Measurements from ENCODE around the gene SH3RF2.

SH3RF2 gene

GRCh38 chr5:145912594-145912993 lies 23.8 kb upstream of the SH3RF2 start:
- no peaks in the 10 kb centered on the region for H3K4me1 Mint-ChIP-seq (ENCODE audit: low read depth)
- H3K36me3 Mint-ChIP-seq (ENCODE audit: low read depth), result no peaks in the 10 kb centered on the region
- no peak overlapping the region for H3K4me3 Mint-ChIP-seq
- H3K27ac Mint-ChIP-seq, result no peak overlapping the region
- no peaks in the 10 kb centered on the region for H3K9me3 Mint-ChIP-seq
- intact Hi-C loops (cut with micrococcal nuclease), result no loop called here
- peaks cover 9% of the 10 kb centered on the region for H3K27me3 Mint-ChIP-seq

GRCh38 chr5:145913701-145914100 lies 22.7 kb upstream of the SH3RF2 start:
- H3K4me1 Mint-ChIP-seq (ENCODE audit: low read depth), result no peaks in the 10 kb centered on the region

GRCh38 chr5:145915970-145916638 lies 20.3 kb upstream of the SH3RF2 start:
- intact Hi-C loops (cut with micrococcal nuclease), result no loop called here
- Mint-ChIP-seq H3K36me3 (ENCODE audit: low read depth) (no peaks in the 10 kb centered on the region), H3K4me1 (ENCODE audit: low read depth) (no peaks in the 10 kb centered on the region), H3K4me3 (no peak overlapping the region), H3K9me3 (no peaks in the 10 kb centered on the region), H3K27ac (no peak overlapping the region), H3K27me3 (peaks cover 13% of the 10 kb centered on the region)

More at GRCh38 chr5:145913701-145914100, 22.7 kb upstream of the SH3RF2 start:
- H3K27me3 Mint-ChIP-seq, result peaks cover 12% of the 10 kb centered on the region
- H3K36me3 Mint-ChIP-seq (ENCODE audit: low read depth), result no peaks in the 10 kb centered on the region
- intact Hi-C loops (cut with micrococcal nuclease), result no loop called here
- no peak overlapping the region for H3K4me3 Mint-ChIP-seq
- H3K9me3 Mint-ChIP-seq, result no peaks in the 10 kb centered on the region
- no peak overlapping the region for H3K27ac Mint-ChIP-seq

GRCh38 chr5:145917288-145917687 lies 19.1 kb upstream of the SH3RF2 start:
- Mint-ChIP-seq H3K4me1 (ENCODE audit: low read depth) (no peaks in the 10 kb centered on the region), H3K9me3 (no peaks in the 10 kb centered on the region), H3K4me3 (no peak overlapping the region), H3K36me3 (ENCODE audit: low read depth) (no peaks in the 10 kb centered on the region), H3K27me3 (peaks cover 12% of the 10 kb centered on the region), H3K27ac (no peak overlapping the region)
- intact Hi-C loops (cut with micrococcal nuclease), result no loop called here

GRCh38 chr5:145918397-145918796 lies 18.0 kb upstream of the SH3RF2 start:
- no peaks in the 10 kb centered on the region for H3K36me3 Mint-ChIP-seq (ENCODE audit: low read depth)
- no peak overlapping the region for H3K27ac Mint-ChIP-seq
- H3K4me3 Mint-ChIP-seq, result no peak overlapping the region
- H3K9me3 Mint-ChIP-seq, result no peaks in the 10 kb centered on the region
- intact Hi-C loops (cut with micrococcal nuclease), result no loop called here
- H3K27me3 Mint-ChIP-seq, result peaks cover 12% of the 10 kb centered on the region
- no peaks in the 10 kb centered on the region for H3K4me1 Mint-ChIP-seq (ENCODE audit: low read depth)

GRCh38 chr5:145919413-145919812 lies 17.0 kb upstream of the SH3RF2 start:
- intact Hi-C loops (cut with micrococcal nuclease), result no loop called here
- H3K4me3 Mint-ChIP-seq, result no peak overlapping the region
- no peak overlapping the region for H3K27ac Mint-ChIP-seq
- no peaks in the 10 kb centered on the region for H3K36me3 Mint-ChIP-seq (ENCODE audit: low read depth)
- H3K4me1 Mint-ChIP-seq (ENCODE audit: low read depth), result no peaks in the 10 kb centered on the region
- no peaks in the 10 kb centered on the region for H3K9me3 Mint-ChIP-seq
- H3K27me3 Mint-ChIP-seq, result peaks cover 12% of the 10 kb centered on the region

GRCh38 chr5:145920542-145921210 lies 15.7 kb upstream of the SH3RF2 start:
- intact Hi-C loops (cut with micrococcal nuclease), result no loop called here
- Mint-ChIP-seq H3K27ac (no peak overlapping the region), H3K36me3 (ENCODE audit: low read depth) (no peaks in the 10 kb centered on the region), H3K27me3 (peaks cover 12% of the 10 kb centered on the region), H3K4me1 (ENCODE audit: low read depth) (no peaks in the 10 kb centered on the region), H3K9me3 (no peaks in the 10 kb centered on the region), H3K4me3 (no peak overlapping the region)

- no peaks in the 10 kb centered on the region for H3K9me3 Mint-ChIP-seq
- H3K4me3 Mint-ChIP-seq, result no peak overlapping the region
- intact Hi-C loops (cut with micrococcal nuclease), result no loop called here
Observed at GRCh38 chr5:145921211-145921610, 15.2 kb upstream of the SH3RF2 start.

GRCh38 chr5:145922059-145922458 lies 14.3 kb upstream of the SH3RF2 start:
- no peak overlapping the region for H3K4me3 Mint-ChIP-seq
- intact Hi-C loops (cut with micrococcal nuclease), result no loop called here
- H3K4me1 Mint-ChIP-seq (ENCODE audit: low read depth), result no peaks in the 10 kb centered on the region
- H3K36me3 Mint-ChIP-seq (ENCODE audit: low read depth), result no peaks in the 10 kb centered on the region
- H3K27me3 Mint-ChIP-seq, result peaks cover 9% of the 10 kb centered on the region
- H3K27ac Mint-ChIP-seq, result no peak overlapping the region
- no peaks in the 10 kb centered on the region for H3K9me3 Mint-ChIP-seq

More at GRCh38 chr5:145921211-145921610, 15.2 kb upstream of the SH3RF2 start:
- no peaks in the 10 kb centered on the region for H3K4me1 Mint-ChIP-seq (ENCODE audit: low read depth)
- H3K27ac Mint-ChIP-seq, result no peak overlapping the region
- no peaks in the 10 kb centered on the region for H3K36me3 Mint-ChIP-seq (ENCODE audit: low read depth)
- peaks cover 10% of the 10 kb centered on the region for H3K27me3 Mint-ChIP-seq

GRCh38 chr5:145923405-145923804 lies 13.0 kb upstream of the SH3RF2 start:
- no peaks in the 10 kb centered on the region for H3K36me3 Mint-ChIP-seq (ENCODE audit: low read depth)
- intact Hi-C loops (cut with micrococcal nuclease), result no loop called here

GRCh38 chr5:145924849-145925248 lies 11.5 kb upstream of the SH3RF2 start:
- intact Hi-C loops (cut with micrococcal nuclease), result no loop called here
- Mint-ChIP-seq H3K36me3 (ENCODE audit: low read depth) (no peaks in the 10 kb centered on the region), H3K27me3 (no peaks in the 10 kb centered on the region), H3K4me1 (ENCODE audit: low read depth) (no peaks in the 10 kb centered on the region), H3K9me3 (no peaks in the 10 kb centered on the region), H3K27ac (no peak overlapping the region), H3K4me3 (no peak overlapping the region)

More at GRCh38 chr5:145923405-145923804, 13.0 kb upstream of the SH3RF2 start:
- no peaks in the 10 kb centered on the region for H3K4me1 Mint-ChIP-seq (ENCODE audit: low read depth)
- H3K9me3 Mint-ChIP-seq, result no peaks in the 10 kb centered on the region
- peaks cover 6% of the 10 kb centered on the region for H3K27me3 Mint-ChIP-seq
- no peak overlapping the region for H3K4me3 Mint-ChIP-seq
- no peak overlapping the region for H3K27ac Mint-ChIP-seq

GRCh38 chr5:145925353-145925752 lies 11.0 kb upstream of the SH3RF2 start:
- intact Hi-C loops (cut with micrococcal nuclease), result no loop called here
- Mint-ChIP-seq H3K27ac (no peak overlapping the region), H3K27me3 (no peaks in the 10 kb centered on the region), H3K9me3 (no peaks in the 10 kb centered on the region), H3K4me1 (ENCODE audit: low read depth) (no peaks in the 10 kb centered on the region), H3K4me3 (no peak overlapping the region), H3K36me3 (ENCODE audit: low read depth) (no peaks in the 10 kb centered on the region)

GRCh38 chr5:145925803-145926202 lies 10.6 kb upstream of the SH3RF2 start:
- intact Hi-C loops (cut with micrococcal nuclease), result no loop called here
- no peaks in the 10 kb centered on the region for H3K36me3 Mint-ChIP-seq (ENCODE audit: low read depth)
- no peaks in the 10 kb centered on the region for H3K9me3 Mint-ChIP-seq
- no peak overlapping the region for H3K27ac Mint-ChIP-seq
- no peak overlapping the region for H3K4me3 Mint-ChIP-seq
- no peaks in the 10 kb centered on the region for H3K4me1 Mint-ChIP-seq (ENCODE audit: low read depth)
- no peaks in the 10 kb centered on the region for H3K27me3 Mint-ChIP-seq

GRCh38 chr5:145931718-145932117 lies 4.7 kb upstream of the SH3RF2 start:
- no peak overlapping the region for H3K27ac Mint-ChIP-seq
- no peaks in the 10 kb centered on the region for H3K9me3 Mint-ChIP-seq
- no peak overlapping the region for H3K4me3 Mint-ChIP-seq
- H3K4me1 Mint-ChIP-seq (ENCODE audit: low read depth), result peaks cover 5% of the 10 kb centered on the region
- intact Hi-C loops (cut with micrococcal nuclease), result no loop called here
- H3K27me3 Mint-ChIP-seq, result peaks cover 27% of the 10 kb centered on the region
- no peaks in the 10 kb centered on the region for H3K36me3 Mint-ChIP-seq (ENCODE audit: low read depth)

- no peaks in the 10 kb centered on the region for H3K9me3 Mint-ChIP-seq
- H3K27ac Mint-ChIP-seq, result no peak overlapping the region
- H3K4me1 Mint-ChIP-seq (ENCODE audit: low read depth), result peaks cover 5% of the 10 kb centered on the region
- no peaks in the 10 kb centered on the region for H3K36me3 Mint-ChIP-seq (ENCODE audit: low read depth)
- no peak overlapping the region for H3K4me3 Mint-ChIP-seq
- intact Hi-C loops (cut with micrococcal nuclease), result no loop called here
- H3K27me3 Mint-ChIP-seq, result peaks cover 44% of the 10 kb centered on the region
Observed at GRCh38 chr5:145934276-145934675, 2.1 kb upstream of the SH3RF2 start.
